SK-N-SH (cell line): ENCODE measurements around the gene GPR137B. TPM values are rescaled to one million over a fixed set of nuclear protein-coding genes. Genes with fewer than 3 reads are reported as not detected.

Experiments used
- CTCF ChIA-PET: fragments of 300-600, 350-600 bp; formaldehyde crosslinking; extraction: SDS; loops from one replicate; lab custom pipeline; 2021; lab: Yijun Ruan, JAX
- POLR2A ChIA-PET: fragments of 350-600 bp; sonication (Branson Sonifier 250); formaldehyde crosslinking; extraction: SDS; loops from one replicate; lab custom pipeline; 2020; ENCODE audit warnings: antibody characterized with exemption, inconsistent platforms; lab: Yijun Ruan, JAX
- DNase-seq: peaks from one replicate; pipeline ENCODE4 v3.0.0; 2012
- H2AFZ ChIP-seq: fragments of 200-600 bp; sonication (generic); 2 replicates; pipeline ENCODE4 v1.8.1; 2016; ENCODE audit warnings: antibody characterized with exemption, mild to moderate bottlenecking, low read depth
- H3F3A ChIP-seq: fragments of 200-600 bp; sonication (generic); replicated peaks from 2 replicates; pipeline ENCODE3; 2016; ENCODE audit warnings: antibody characterized with exemption, mild to moderate bottlenecking; ENCODE audit not compliant: insufficient read depth
- H3K27ac ChIP-seq, 2 experiments: fragments of 200-500 bp in 1 of 2; fragments of 200-600 bp in 1 of 2; sonication (Bioruptor generic) in 1 of 2; sonication (generic), shearing (Covaris generic) in 1 of 2; 2 replicates each; pipeline versions ENCODE4 v1.5.1 to v1.6.1; 2014 to 2016; ENCODE audit warnings: low read depth in 2 of 2, inconsistent platforms in 1 of 2, low read length in 1 of 2, mild to moderate bottlenecking in 1 of 2, mixed read lengths in 1 of 2
- H3K27me3 ChIP-seq: fragments of 200-600 bp; sonication (generic), shearing (Covaris generic); 2 replicates; pipeline ENCODE4 v1.6.1; 2016; ENCODE audit warnings: mixed run types; ENCODE audit not compliant: insufficient read depth
- H3K36me3 ChIP-seq, 2 experiments: fragments of 200-500 bp in 1 of 2; fragments of 200-600 bp in 1 of 2; sonication (Bioruptor generic) in 1 of 2; sonication (generic) in 1 of 2; replicated peaks in 1 of 2; 2 replicates each; pipeline versions ENCODE3 to v1.5.1; 2014 to 2016; ENCODE audit warnings: low read length in 1 of 2, mild to moderate bottlenecking in 1 of 2; ENCODE audit not compliant: insufficient read depth in 2 of 2, control insufficient read depth in 1 of 2
- H3K4me1 ChIP-seq, 2 experiments: fragments of 200-500 bp in 1 of 2; fragments of 200-600 bp in 1 of 2; sonication (Bioruptor generic) in 1 of 2; sonication (generic), shearing (Covaris generic) in 1 of 2; 2 replicates each; pipeline versions ENCODE4 v1.5.1 to v1.6.1; 2014 to 2016; ENCODE audit warnings: low read depth in 1 of 2, low read length in 1 of 2, mixed run types in 1 of 2; ENCODE audit not compliant: insufficient read depth in 2 of 2, control insufficient read depth in 1 of 2
- H3K4me2 ChIP-seq: fragments of 200-600 bp; sonication (generic), shearing (Covaris generic); 2 replicates; pipeline ENCODE4 v1.6.1; 2017; ENCODE audit warnings: mixed run types
- H3K4me3 ChIP-seq, 2 experiments: fragments of 200-500 bp in 1 of 2; fragments of 200-600 bp in 1 of 2; sonication (Bioruptor generic) in 1 of 2; sonication (generic), shearing (Covaris generic) in 1 of 2; 2 replicates each; pipeline versions ENCODE4 v1.5.1 to v1.8.1; 2014 to 2016; ENCODE audit warnings: low read depth in 2 of 2, inconsistent platforms in 1 of 2, low read length in 1 of 2, mild to moderate bottlenecking in 1 of 2, mixed read lengths in 1 of 2, moderate library complexity in 1 of 2
- H3K79me2 ChIP-seq: fragments of 200-600 bp; sonication (generic); 2 replicates; pipeline ENCODE4 v1.8.1; 2017; ENCODE audit warnings: mild to moderate bottlenecking; ENCODE audit not compliant: insufficient read depth
- H3K9ac ChIP-seq: fragments of 200-600 bp; sonication (generic); 2 replicates; pipeline ENCODE4 v1.6.1; 2017; ENCODE audit warnings: mixed run types
- H3K9me2 ChIP-seq: fragments of 200-600 bp; sonication (generic); 2 replicates; pipeline ENCODE4 v1.6.1; 2017; ENCODE audit warnings: mixed run types
- H3K9me3 ChIP-seq: fragments of 200-600 bp; sonication (generic); 2 replicates; pipeline ENCODE4 v1.6.1; 2017; ENCODE audit warnings: mixed run types, mild to moderate bottlenecking, moderate library complexity
- H4K20me1 ChIP-seq: fragments of 200-600 bp; sonication (generic); 2 replicates; pipeline ENCODE4 v1.6.1; 2017; ENCODE audit warnings: mild to moderate bottlenecking, mixed run types; ENCODE audit not compliant: insufficient read depth
- CTCF ChIP-seq: fragments of 200-600 bp; sonication (generic); IDR thresholded peaks from 2 replicates; pipeline ENCODE4 v1.6.1; 2017; ENCODE audit warnings: antibody characterized with exemption, mild to moderate bottlenecking, moderate library complexity
- ELF1 ChIP-seq: IDR thresholded peaks from 2 replicates; pipeline ENCODE4 v1.4.0; 2012
- FOXJ3 ChIP-seq: sonication (generic); formaldehyde crosslinking; IDR thresholded peaks from 2 replicates; pipeline ENCODE4 v1.5.1; 2020; ENCODE audit warnings: mild to moderate bottlenecking, missing genetic modification reagents
- GABPA ChIP-seq: IDR thresholded peaks from 2 replicates; pipeline ENCODE4 v1.4.0; 2012; ENCODE audit warnings: low read depth, mild to moderate bottlenecking
- PBX3 ChIP-seq: IDR thresholded peaks from 2 replicates; pipeline ENCODE4; 2012
- REST ChIP-seq: IDR thresholded peaks from 2 replicates; pipeline ENCODE4 v1.6.1; 2012; ENCODE audit warnings: mild to moderate bottlenecking, low read depth, low read length, moderate library complexity
- RXRA ChIP-seq: IDR thresholded peaks from 2 replicates; pipeline ENCODE4 v1.4.0; 2012; ENCODE audit warnings: low read depth, mild to moderate bottlenecking, borderline replicate concordance
- SIN3A ChIP-seq: IDR thresholded peaks from 2 replicates; pipeline ENCODE4 v1.6.1; 2012; ENCODE audit warnings: low read depth, mild to moderate bottlenecking, low read length, moderate library complexity, borderline replicate concordance
- SMC3 ChIP-seq: IDR thresholded peaks from 2 replicates; pipeline ENCODE4 v1.6.1; 2012; ENCODE audit warnings: low read depth, low read length, improper control_type of control experiment
- TAF1 ChIP-seq: IDR thresholded peaks from 2 replicates; pipeline ENCODE4 v1.6.1; 2012; ENCODE audit warnings: low read depth, mild to moderate bottlenecking, low read length, moderate library complexity, borderline replicate concordance
- TEAD4 ChIP-seq: IDR thresholded peaks from 2 replicates; pipeline ENCODE4 v1.4.0; 2012; ENCODE audit warnings: mild to moderate bottlenecking, borderline replicate concordance; ENCODE audit not compliant: insufficient read depth
- USF2 ChIP-seq: fragments of 150-350 bp; IDR thresholded peaks from 2 replicates; pipeline ENCODE4 v1.6.1; 2017; ENCODE audit warnings: antibody characterized with exemption, low read length, low read depth, borderline replicate concordance
- WGBS: methylation state at CpG from one replicate; pipeline ENCODE4 v1.1.6; 2017; ENCODE audit warnings: low lambda C conversion rate; 5-methylcytosine and 5-hydroxymethylcytosine counted together
- polyA plus RNA-seq, 3 experiments: library from polyadenylated mRNA; depleted of rRNA; stranded (reverse); fragments of >200 nt; gene quantifications; 2 replicates each; pipeline ENCODE4 v1.2.3, GENCODE V29; 2012
- TF ChIP-seq, protein P1 (sequence below): IDR thresholded peaks from 2 replicates; pipeline ENCODE4 v1.4.0; 2012; ENCODE audit warnings: low read depth

Gene GPR137B
- polyA plus RNA-seq, 1 of the 3 experiments (the other 2 are of a cell fraction) = 7.0 TPM

DNA sequence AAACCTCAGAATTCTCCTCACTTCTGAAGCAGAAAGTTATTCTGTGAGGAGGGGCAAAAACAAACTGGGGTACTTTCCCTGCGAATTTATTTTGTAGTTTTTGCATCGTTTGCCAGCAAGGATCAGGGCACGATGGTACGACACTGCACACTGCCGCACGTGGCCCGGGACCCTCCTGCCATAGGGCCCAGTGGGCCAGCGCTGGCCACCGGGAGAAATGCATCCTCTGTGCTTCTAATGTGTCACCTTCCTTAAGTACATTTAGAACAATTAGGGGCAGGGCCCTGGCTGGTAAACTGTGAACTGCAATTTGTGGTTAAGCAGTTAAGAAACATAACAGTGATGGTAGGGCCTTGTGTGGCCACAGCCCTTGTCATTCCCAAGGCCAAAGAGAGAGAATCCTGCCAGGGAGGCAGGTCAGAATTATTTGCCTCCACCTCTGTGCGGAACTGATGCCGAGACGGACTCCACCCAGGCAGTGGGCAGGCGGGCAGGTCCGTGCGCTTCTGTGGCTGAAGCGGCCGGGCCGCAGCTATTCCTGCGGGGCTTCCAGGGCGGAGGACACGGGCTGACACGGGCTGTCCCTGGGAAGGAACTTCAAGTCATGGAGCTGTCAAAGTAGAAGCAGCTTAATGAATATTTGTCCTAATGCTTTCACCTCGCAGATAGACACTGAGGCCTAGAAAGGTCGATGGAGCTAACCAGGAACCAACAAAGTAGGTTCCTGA is 12.5 kb downstream of the GPR137B start:
- ChIA-PET CTCF (interaction anchor here (0.8 kb wide), 1 partner anchor 9 kb away, joined by 3 read pairs; no protein-coding TSS in a partner anchor), POLR2A (no interaction called here)
- Histone ChIP-seq H3K4me2 (no peak overlapping the region), H3K4me3 (no peak overlapping the region), H3K9ac (no peak overlapping the region), H3K9me3 (no peaks in the 10 kb centered on the region), H3K27me3 (no peaks in the 10 kb centered on the region), H3K79me2 (no peaks in the 10 kb centered on the region), H2AFZ (no peak overlapping the region), H3K27ac (no peak overlapping the region), H3F3A (no peaks in the 10 kb centered on the region), H3K4me1 (no peaks in the 10 kb centered on the region), H3K36me3 (no peaks in the 10 kb centered on the region), H4K20me1 (no peaks in the 10 kb centered on the region)
- WGBS = 94% methylated on average over 14 of the region's 24 CpGs
- no peak for DNase-seq
- no peak for TF ChIP-seq TAF1
- no peak for TF ChIP-seq REST
- TF ChIP-seq SMC3 = no peak
- TF ChIP-seq, protein P1, sequence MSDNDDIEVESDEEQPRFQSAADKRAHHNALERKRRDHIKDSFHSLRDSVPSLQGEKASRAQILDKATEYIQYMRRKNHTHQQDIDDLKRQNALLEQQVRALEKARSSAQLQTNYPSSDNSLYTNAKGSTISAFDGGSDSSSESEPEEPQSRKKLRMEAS = no peak
- TF ChIP-seq USF2 = no peak
- TF ChIP-seq GABPA = no peak
- TF ChIP-seq PBX3 = no peak
- TF ChIP-seq, all 33 proteins: peak for 0
- no peaks in the 10 kb centered on the region for H3K9me2 ChIP-seq

- Histone ChIP-seq H3K4me2 (no peak overlapping the region), H3K27me3 (no peaks in the 10 kb centered on the region), H3K36me3 (no peaks in the 10 kb centered on the region), H3K4me3 (no peak overlapping the region), H3K9me2 (no peaks in the 10 kb centered on the region), H3K79me2 (no peaks in the 10 kb centered on the region), H2AFZ (no peak overlapping the region), H3K4me1 (no peaks in the 10 kb centered on the region), H3K27ac (no peak overlapping the region), H4K20me1 (no peaks in the 10 kb centered on the region), H3K9me3 (no peaks in the 10 kb centered on the region), H3K9ac (no peak overlapping the region), H3F3A (no peaks in the 10 kb centered on the region)
- WGBS = 94% methylated on average over 11 of the region's 11 CpGs
- no peak for DNase-seq
- POLR2A ChIA-PET = no interaction called here
- CTCF ChIA-PET = interaction anchor here (1.3 kb wide), 1 partner anchor 9 kb away, joined by 3 read pairs; no protein-coding TSS in a partner anchor
- TF ChIP-seq SIN3A (no peak), CTCF (no peak), FOXJ3 (CRISPR knock-in tag) (no peak), RXRA (no peak), TEAD4 (no peak), SMC3 (no peak), ELF1 (no peak)
- TF ChIP-seq, protein P1 = no peak
Observed at GRCh38 chr1:236155399-236155767, 13.0 kb downstream of the GPR137B start.
